ENCODE data around the gene ST6GAL1.
"Not testable (repeated sequence)": the region's sequence is repeated elsewhere in the genome, so short reads cannot be mapped to it uniquely, and the experiment has no call there.

Gene ST6GAL1

DNA sequence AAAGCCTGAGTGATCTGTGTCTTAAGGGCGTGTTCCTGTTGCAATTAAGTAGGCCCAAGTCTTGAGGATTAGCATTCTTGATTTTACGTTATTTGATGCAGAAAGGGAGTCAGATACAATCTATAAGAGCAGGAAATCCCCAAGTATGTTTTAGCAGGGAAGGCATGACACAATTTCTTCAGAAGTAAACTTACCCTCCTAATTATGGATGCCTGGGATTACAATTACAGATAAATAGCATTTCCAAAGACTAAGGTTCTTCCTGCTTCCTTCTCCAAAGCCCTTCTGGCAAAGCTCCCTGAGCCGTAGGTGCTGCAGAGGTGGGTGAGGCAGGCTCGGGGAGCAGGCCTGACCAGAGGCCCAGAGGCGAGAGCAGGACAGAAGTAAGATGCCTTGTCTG, 34.9 kb upstream of the ST6GAL1 start:
- Histone ChIP-seq H3K27me3 (ENCODE audit: control insufficient read depth, insufficient read depth, low read length) (no peaks in the 10 kb centered on the region), H3K9ac (ENCODE audit: low read depth, low read length) (no peak overlapping the region), H3K9me3 (replicated peaks; ENCODE audit: low read length) (no peaks in the 10 kb centered on the region), H3K4me3 (ENCODE audit: low read length) (no peak overlapping the region), H3K4me2 (ENCODE audit: low read length) (no peak overlapping the region), H3K36me3 (ENCODE audit: insufficient read depth, low read length) (no peaks in the 10 kb centered on the region), H3K4me1 (ENCODE audit: control insufficient read depth, insufficient read depth, low read length) (no peaks in the 10 kb centered on the region)

DNA sequence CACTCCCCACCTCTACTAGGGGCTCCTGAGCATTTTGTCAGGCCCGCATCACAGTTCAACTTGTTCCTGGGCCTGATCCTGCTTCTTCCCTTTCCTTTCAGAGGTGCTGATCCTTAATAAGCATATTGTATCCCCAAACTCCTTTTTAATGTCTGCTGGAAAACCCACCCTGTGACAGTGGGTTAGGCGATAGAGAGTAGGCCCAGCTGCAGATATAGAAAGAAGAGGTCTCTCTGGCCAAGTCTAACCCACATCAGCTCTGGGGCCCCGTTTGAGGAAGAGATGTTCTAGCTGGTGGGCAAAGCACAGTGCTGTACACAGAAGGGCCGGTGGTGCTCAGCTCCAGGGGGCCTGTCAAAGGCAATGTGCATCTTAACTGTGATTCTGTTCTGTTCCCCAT, 34.3 kb upstream of the ST6GAL1 start:
- no peaks in the 10 kb centered on the region for H3K9me3 ChIP-seq (replicated peaks; ENCODE audit: low read length)
- H3K27me3 ChIP-seq (ENCODE audit: control insufficient read depth, insufficient read depth, low read length): no peaks in the 10 kb centered on the region
- H3K4me2 ChIP-seq (ENCODE audit: low read length): no peak overlapping the region
- no peaks in the 10 kb centered on the region for H3K36me3 ChIP-seq (ENCODE audit: insufficient read depth, low read length)
- H3K4me1 ChIP-seq (ENCODE audit: control insufficient read depth, insufficient read depth, low read length): peaks cover 4% of the 10 kb centered on the region
- H3K9ac ChIP-seq (ENCODE audit: low read depth, low read length): no peak overlapping the region
- H3K4me3 ChIP-seq (ENCODE audit: low read length): no peak overlapping the region

DNA sequence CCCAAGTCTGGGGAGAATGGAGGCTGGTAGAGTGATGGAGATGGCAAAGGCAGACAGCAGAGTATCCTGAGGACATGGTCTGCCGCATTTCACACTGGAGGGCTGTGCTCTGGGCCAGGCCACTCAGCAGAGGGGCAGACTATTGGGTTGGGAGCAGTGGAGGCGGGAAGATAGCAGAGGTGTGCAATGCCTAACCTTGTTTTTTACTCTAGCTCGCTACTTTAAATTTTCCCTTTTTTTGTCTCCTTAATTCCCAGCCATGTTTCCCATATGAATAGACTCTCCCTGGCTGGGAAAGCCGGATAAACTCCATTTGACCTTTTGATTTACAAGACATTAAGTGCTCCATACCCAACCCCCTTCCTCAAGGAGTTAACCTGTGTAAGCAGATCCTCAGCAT, 33.5 kb upstream of the ST6GAL1 start:
- Histone ChIP-seq H3K9me3 (replicated peaks; ENCODE audit: low read length) (no peaks in the 10 kb centered on the region), H3K9ac (ENCODE audit: low read depth, low read length) (no peak overlapping the region), H3K4me2 (ENCODE audit: low read length) (no peak overlapping the region), H3K27me3 (ENCODE audit: control insufficient read depth, insufficient read depth, low read length) (no peaks in the 10 kb centered on the region), H3K36me3 (ENCODE audit: insufficient read depth, low read length) (no peaks in the 10 kb centered on the region), H3K4me1 (ENCODE audit: control insufficient read depth, insufficient read depth, low read length) (peaks cover 10% of the 10 kb centered on the region), H3K4me3 (ENCODE audit: low read length) (no peak overlapping the region)

DNA sequence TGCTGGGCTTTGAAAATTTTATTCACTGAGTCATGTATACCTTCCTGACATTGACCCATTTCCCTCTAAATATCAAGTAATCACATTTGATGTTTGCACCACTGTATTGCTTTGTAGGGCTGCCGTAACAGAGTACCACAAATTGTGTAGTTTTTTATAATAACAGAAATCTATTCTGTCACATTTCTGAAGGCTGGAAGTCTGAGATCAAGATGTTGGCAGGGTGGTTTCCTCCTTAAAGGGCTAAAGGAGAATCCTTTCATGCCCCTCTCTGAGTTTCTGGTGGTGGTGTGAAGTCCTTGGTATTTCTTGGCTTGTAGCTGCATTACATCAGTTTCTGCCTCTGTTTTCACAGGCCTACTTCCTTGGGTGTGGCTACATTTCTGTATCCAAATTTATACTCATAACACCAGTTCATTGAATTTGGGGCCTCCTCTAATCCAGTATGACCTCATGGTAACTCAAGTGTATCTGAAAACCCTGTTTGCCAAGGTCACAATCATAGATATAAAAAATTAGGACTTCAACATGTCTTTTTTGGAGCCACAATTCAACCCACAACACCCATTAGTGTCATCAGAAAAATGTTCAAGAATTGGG, 29.1 kb upstream of the ST6GAL1 start:
- Histone ChIP-seq H3K27me3 (ENCODE audit: control insufficient read depth, insufficient read depth, low read length) (no peaks in the 10 kb centered on the region), H3K36me3 (ENCODE audit: insufficient read depth, low read length) (no peaks in the 10 kb centered on the region), H3K4me2 (ENCODE audit: low read length) (no peak overlapping the region), H3K4me1 (ENCODE audit: control insufficient read depth, insufficient read depth, low read length) (peaks cover 10% of the 10 kb centered on the region), H3K9me3 (replicated peaks; ENCODE audit: low read length) (no peaks in the 10 kb centered on the region), H3K4me3 (ENCODE audit: low read length) (no peak overlapping the region), H3K9ac (ENCODE audit: low read depth, low read length) (no peak overlapping the region)

DNA sequence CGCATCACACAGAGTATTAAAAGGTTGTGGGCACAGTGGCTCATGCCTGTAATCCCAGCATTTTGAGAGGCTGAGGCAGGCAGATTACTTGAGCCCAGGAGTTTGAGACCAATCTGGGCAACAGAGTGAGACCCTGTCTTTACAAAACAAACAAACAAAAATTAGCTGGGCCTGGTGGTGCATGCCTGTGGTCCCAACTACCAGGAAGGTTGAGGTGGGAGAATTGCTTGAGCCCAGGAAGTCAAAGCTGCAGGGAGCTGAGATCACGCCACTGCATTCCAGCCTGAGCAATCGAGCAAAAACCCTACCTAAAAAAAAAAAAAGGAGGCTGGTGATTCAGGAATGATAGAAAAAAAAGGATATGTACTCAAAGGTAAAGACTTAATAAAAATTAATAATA, 28.2 kb upstream of the ST6GAL1 start:
- no peaks in the 10 kb centered on the region for H3K9me3 ChIP-seq (replicated peaks; ENCODE audit: low read length)
- H3K27me3 ChIP-seq (ENCODE audit: control insufficient read depth, insufficient read depth, low read length): no peaks in the 10 kb centered on the region
- no peak overlapping the region for H3K9ac ChIP-seq (ENCODE audit: low read depth, low read length)
- H3K4me1 ChIP-seq (ENCODE audit: control insufficient read depth, insufficient read depth, low read length): peaks cover 10% of the 10 kb centered on the region
- H3K4me3 ChIP-seq (ENCODE audit: low read length): no peak overlapping the region
- no peak overlapping the region for H3K4me2 ChIP-seq (ENCODE audit: low read length)
- no peaks in the 10 kb centered on the region for H3K36me3 ChIP-seq (ENCODE audit: insufficient read depth, low read length)

DNA sequence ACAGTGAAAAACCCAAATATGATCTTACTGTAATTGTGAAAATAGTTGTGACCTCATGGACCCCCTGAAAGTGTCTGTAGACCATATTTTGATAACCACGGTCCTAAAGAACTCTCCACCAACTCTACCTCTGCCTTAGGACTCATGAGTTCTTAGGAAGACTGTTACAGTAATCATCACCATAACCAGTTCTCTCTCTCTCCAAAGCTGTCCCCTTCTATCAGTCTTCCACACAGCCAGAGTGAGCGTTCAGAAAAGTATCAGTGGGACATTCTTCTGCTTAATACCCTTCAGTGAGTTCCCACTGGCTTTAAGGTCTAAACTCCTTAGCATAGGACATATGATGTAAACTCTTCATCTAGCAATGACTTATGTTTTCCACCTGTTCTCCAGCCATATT, 27.6 kb upstream of the ST6GAL1 start:
- Histone ChIP-seq H3K9ac (ENCODE audit: low read depth, low read length) (no peak overlapping the region), H3K4me3 (ENCODE audit: low read length) (no peak overlapping the region), H3K9me3 (replicated peaks; ENCODE audit: low read length) (no peaks in the 10 kb centered on the region), H3K27me3 (ENCODE audit: control insufficient read depth, insufficient read depth, low read length) (no peaks in the 10 kb centered on the region), H3K36me3 (ENCODE audit: insufficient read depth, low read length) (no peaks in the 10 kb centered on the region), H3K4me1 (ENCODE audit: control insufficient read depth, insufficient read depth, low read length) (peaks cover 10% of the 10 kb centered on the region), H3K4me2 (ENCODE audit: low read length) (no peak overlapping the region)

DNA sequence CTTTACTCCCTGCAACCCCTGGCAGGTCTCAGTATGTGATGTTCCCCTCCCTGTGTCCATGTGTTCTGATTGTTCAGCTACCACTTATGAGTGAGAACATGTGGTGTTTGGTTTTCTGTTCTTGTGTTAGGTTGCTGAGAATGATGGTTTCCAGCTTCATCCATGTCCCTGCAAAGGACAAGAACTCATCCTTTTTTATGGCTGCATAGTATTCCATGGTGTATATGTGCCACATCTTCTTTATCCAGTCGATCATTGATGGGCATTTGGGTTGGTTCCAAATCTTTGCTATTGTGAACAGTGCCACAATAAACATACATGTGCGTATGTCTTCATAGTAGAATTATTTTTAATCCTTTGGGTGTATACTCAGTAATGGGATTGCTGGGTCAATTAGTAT, 26.6 kb upstream of the ST6GAL1 start:
- not testable (repeated sequence) for H3K4me1 ChIP-seq (ENCODE audit: control insufficient read depth, insufficient read depth, low read length); H3K4me2 ChIP-seq (ENCODE audit: low read length); H3K27me3 ChIP-seq (ENCODE audit: control insufficient read depth, insufficient read depth, low read length); H3K9ac ChIP-seq (ENCODE audit: low read depth, low read length); H3K4me3 ChIP-seq (ENCODE audit: low read length); H3K9me3 ChIP-seq (replicated peaks; ENCODE audit: low read length); H3K36me3 ChIP-seq (ENCODE audit: insufficient read depth, low read length)

DNA sequence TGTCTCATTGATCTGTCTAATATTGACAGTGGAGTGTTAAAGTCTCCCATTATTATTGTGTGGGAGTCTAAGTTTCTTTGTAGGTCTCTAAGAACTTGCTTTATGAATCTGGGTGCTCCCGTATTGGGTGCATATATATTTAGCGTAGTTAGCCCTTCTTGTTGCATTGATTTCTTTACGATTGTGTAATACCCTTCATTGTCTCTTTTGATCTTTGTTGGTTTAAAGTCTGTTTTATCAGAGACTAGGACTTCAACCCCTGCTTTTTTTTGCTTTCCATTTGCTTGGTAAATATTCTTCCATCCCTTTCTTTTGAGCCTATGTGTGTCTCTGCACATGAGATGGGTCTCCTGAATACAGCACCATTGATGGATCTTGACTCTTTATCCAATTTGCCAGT, 23.3 kb upstream of the ST6GAL1 start:
- not testable (repeated sequence) for H3K9me3 ChIP-seq (replicated peaks; ENCODE audit: low read length); H3K4me2 ChIP-seq (ENCODE audit: low read length); H3K9ac ChIP-seq (ENCODE audit: low read depth, low read length); H3K27me3 ChIP-seq (ENCODE audit: control insufficient read depth, insufficient read depth, low read length); H3K4me3 ChIP-seq (ENCODE audit: low read length); H3K36me3 ChIP-seq (ENCODE audit: insufficient read depth, low read length); H3K4me1 ChIP-seq (ENCODE audit: control insufficient read depth, insufficient read depth, low read length)

DNA sequence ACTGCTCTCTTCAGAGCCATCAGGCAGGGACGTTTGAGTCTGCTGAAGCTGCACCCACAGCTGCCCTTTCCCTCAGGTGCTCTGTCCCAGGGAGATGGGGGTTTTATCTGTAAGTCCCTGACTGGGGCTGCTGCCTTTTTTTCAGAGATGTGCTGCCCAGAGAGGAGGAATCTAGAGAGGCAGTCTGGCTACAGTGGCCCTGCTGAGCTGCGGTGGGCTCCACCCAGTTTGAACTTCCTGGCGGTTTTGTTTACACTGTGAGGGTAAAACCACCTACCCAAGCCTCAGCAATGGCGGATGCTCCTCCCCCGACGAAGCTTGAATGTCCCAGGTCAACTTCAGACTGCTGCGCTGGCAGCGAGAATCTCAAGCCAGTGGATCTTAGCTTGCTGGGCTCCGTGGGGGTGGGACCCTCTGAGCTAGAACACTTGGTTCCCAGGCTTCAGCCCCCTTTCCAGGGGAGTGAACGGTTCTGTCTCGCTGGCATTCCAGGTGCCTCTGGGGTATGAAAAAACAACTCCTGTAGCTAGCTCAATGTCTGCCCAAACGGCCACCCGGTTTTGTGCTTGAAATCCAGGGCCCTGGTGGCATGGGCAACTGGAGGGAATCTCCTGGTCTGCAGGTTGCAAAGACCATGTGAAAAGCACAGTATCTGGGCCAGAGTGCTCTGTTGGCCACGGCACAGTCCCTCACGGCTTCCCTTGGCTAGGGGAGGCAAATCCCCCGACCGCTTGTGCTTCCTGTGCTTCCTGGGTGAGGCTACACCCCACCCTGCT, 21.1 kb upstream of the ST6GAL1 start:
- Histone ChIP-seq H3K9ac (ENCODE audit: low read depth, low read length) (no peak overlapping the region), H3K9me3 (replicated peaks; ENCODE audit: low read length) (no peaks in the 10 kb centered on the region), H3K4me3 (ENCODE audit: low read length) (no peak overlapping the region)

DNA sequence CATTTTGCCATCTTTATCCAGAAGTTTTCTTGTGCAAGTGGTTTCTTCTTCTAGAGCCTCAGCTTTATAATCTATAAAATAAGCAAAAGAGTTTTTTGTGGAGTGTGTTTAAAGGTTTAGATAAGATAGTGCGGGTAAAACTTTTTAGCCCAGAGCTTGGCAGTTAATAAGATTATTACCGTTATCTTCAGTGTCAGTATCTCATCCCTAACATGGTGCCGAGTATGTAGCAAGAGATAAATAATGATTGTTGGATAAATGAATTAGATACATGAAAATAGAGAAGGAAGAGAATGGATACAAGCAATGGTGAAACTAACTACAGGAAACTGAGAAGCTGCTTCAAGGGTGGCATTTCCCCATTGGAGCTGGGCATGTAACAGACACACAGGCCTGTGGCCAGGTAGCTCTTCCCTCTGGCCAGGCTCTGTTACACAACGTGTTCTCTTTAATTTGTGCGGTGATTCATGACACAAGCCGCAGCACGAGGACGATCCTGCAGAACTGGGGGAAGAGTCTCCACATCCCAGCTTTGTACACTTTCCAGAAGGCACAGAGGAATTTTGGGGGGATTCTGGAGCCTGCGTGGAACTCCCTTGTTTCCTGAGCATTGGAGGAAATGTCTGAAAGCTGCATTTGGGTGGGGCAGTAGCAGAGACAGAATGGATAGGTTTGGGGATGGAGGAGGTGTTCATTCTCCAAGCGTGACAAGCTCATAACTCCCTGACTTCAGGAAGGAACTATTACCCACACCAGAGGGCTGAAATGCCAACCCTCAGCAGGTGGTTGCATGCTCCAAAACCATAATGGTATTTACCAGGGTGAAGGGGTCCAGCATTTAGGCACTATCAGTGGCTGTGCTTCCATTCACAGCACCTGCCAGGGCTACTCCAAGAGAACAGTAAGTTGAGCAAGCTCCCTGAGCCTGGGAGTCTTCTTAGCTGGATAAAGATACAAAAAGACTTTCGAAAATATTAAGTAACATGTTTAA, 14.2 kb upstream of the ST6GAL1 start:
- H3K9ac ChIP-seq (ENCODE audit: low read depth, low read length): no peak overlapping the region
- H3K4me2 ChIP-seq (ENCODE audit: low read length): no peak overlapping the region
- H3K4me3 ChIP-seq (ENCODE audit: low read length): no peak overlapping the region
- H3K9me3 ChIP-seq (replicated peaks; ENCODE audit: low read length): no peaks in the 10 kb centered on the region
- H3K36me3 ChIP-seq (ENCODE audit: insufficient read depth, low read length): no peaks in the 10 kb centered on the region
- H3K4me1 ChIP-seq (ENCODE audit: control insufficient read depth, insufficient read depth, low read length): no peaks in the 10 kb centered on the region
- peaks cover 6% of the 10 kb centered on the region for H3K27me3 ChIP-seq (ENCODE audit: control insufficient read depth, insufficient read depth, low read length)

More for the DNA sequence above, 21.1 kb upstream of the ST6GAL1 start:
- Histone ChIP-seq H3K4me2 (ENCODE audit: low read length) (no peak overlapping the region), H3K36me3 (ENCODE audit: insufficient read depth, low read length) (no peaks in the 10 kb centered on the region), H3K4me1 (ENCODE audit: control insufficient read depth, insufficient read depth, low read length) (no peaks in the 10 kb centered on the region), H3K27me3 (ENCODE audit: control insufficient read depth, insufficient read depth, low read length) (peaks cover 3% of the 10 kb centered on the region)

DNA sequence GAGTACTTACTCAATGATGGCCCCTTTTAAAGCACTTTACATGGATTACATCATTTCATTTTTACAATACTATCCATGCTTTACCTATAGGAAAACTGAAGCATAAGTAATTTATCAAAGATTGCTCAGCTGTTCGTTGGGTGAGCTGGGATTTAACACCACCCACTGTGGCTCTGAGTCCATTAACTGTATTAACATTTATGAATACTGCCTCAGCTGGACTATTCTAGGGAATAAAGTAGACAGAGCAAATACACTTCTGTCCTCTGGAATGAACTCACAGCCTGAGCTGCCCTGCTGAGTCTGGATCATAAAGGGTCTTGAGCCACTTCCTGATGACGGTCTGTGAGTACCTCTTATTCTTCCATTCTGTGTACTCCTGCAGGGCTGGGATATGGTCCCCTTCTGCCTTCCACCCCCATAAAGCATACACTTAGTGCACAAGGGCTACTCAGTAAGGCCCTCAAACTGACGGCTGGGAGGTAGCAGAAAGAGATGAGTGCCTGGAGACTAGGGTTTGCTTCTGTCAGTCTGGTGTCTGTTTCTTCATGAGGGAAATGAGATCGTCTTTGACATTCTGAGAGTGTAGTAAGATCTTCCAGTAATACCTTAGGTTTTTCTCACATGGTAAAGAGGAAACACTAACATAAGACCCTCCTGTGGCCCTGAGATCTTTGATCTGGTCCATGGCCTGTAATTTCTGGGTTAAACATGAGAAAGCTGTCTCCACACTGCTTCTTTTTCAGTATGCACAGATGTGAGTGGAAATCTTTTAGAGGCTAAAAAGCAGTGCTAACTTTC, 12.6 kb upstream of the ST6GAL1 start:
- no peak overlapping the region for H3K9ac ChIP-seq (ENCODE audit: low read depth, low read length)
- no peak overlapping the region for H3K4me2 ChIP-seq (ENCODE audit: low read length)
- H3K4me3 ChIP-seq (ENCODE audit: low read length): no peak overlapping the region
- H3K4me1 ChIP-seq (ENCODE audit: control insufficient read depth, insufficient read depth, low read length): no peaks in the 10 kb centered on the region
- no peaks in the 10 kb centered on the region for H3K9me3 ChIP-seq (replicated peaks; ENCODE audit: low read length)
- H3K27me3 ChIP-seq (ENCODE audit: control insufficient read depth, insufficient read depth, low read length): peaks cover 3% of the 10 kb centered on the region
- H3K36me3 ChIP-seq (ENCODE audit: insufficient read depth, low read length): no peaks in the 10 kb centered on the region

All from skeletal muscle satellite cell (primary cell).